Measurements from ENCODE around the gene ERBB4.

ERBB4 gene

DNA sequence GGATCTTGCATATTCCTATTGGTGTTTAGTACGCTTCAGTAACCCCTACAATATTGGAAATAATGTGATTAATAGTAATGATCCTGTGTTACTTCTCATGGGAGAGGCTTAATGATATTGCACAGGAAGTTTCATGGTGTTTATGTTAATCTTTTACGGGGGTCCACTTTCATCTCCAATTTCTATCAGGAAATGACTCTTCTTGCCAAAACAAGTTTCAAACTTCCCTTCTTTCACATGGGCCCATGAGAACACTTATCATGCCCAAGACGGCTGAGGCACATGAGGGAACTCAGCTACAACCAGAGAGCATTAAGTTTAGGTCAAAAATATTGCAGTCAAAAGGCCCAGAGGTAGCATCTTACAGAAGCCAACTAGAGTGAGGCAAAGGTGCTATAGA, 7.6 kb downstream of the ERBB4 start:
- no peak for ATAC-seq

DNA sequence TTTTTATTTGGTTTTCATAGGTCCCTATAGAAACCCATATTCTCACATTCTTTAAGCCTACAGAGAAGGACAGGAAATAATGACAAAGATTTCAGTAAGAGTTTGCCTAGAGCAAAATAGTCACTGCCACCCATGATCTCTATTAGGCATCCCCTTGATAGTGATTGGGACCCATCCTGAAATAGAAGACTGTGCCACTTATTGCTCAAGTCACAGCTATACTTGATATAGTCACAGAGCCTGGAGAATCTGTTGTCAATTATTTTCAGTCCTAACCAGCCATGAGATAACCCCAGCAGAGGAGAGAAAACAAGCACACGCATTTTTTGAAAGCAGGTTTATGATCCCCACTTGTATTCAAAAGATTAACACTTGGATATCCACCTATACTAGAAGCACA, 8.2 kb downstream of the ERBB4 start:
- no peak for ATAC-seq
- TF ChIP-seq RARB (CRISPR knock-in tag; IDR thresholded peaks at IDR 0.05) (no peak), BACH2 (CRISPR knock-in tag; IDR thresholded peaks at IDR 0.05; ENCODE audit: borderline replicate concordance) (no peak), ARNTL (CRISPR knock-in tag; IDR thresholded peaks at IDR 0.05; ENCODE audit: borderline replicate concordance, low read depth) (no peak), ZFP30 (CRISPR knock-in tag; IDR thresholded peaks at IDR 0.05) (no peak), SNAI2 (CRISPR knock-in tag; IDR thresholded peaks at IDR 0.05) (no peak), CSDC2 (CRISPR knock-in tag; IDR thresholded peaks at IDR 0.05) (no peak), ZNF565 (CRISPR knock-in tag; conservative IDR thresholded peaks at IDR 0.05; ENCODE audit: low read depth) (no peak)
- TF ChIP-seq, protein P1, sequence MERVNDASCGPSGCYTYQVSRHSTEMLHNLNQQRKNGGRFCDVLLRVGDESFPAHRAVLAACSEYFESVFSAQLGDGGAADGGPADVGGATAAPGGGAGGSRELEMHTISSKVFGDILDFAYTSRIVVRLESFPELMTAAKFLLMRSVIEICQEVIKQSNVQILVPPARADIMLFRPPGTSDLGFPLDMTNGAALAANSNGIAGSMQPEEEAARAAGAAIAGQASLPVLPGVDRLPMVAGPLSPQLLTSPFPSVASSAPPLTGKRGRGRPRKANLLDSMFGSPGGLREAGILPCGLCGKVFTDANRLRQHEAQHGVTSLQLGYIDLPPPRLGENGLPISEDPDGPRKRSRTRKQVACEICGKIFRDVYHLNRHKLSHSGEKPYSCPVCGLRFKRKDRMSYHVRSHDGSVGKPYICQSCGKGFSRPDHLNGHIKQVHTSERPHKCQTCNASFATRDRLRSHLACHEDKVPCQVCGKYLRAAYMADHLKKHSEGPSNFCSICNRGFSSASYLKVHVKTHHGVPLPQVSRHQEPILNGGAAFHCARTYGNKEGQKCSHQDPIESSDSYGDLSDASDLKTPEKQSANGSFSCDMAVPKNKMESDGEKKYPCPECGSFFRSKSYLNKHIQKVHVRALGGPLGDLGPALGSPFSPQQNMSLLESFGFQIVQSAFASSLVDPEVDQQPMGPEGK (CRISPR knock-in tag; IDR thresholded peaks at IDR 0.05; ENCODE audit: borderline replicate concordance) = no peak
- TF ChIP-seq, protein P2, sequence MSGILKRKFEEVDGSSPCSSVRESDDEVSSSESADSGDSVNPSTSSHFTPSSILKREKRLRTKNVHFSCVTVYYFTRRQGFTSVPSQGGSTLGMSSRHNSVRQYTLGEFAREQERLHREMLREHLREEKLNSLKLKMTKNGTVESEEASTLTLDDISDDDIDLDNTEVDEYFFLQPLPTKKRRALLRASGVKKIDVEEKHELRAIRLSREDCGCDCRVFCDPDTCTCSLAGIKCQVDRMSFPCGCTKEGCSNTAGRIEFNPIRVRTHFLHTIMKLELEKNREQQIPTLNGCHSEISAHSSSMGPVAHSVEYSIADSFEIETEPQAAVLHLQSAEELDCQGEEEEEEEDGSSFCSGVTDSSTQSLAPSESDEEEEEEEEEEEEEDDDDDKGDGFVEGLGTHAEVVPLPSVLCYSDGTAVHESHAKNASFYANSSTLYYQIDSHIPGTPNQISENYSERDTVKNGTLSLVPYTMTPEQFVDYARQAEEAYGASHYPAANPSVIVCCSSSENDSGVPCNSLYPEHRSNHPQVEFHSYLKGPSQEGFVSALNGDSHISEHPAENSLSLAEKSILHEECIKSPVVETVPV (CRISPR knock-in tag; IDR thresholded peaks at IDR 0.05) = no peak

More for the DNA sequence above, 7.6 kb downstream of the ERBB4 start:
- no peak for TF ChIP-seq ISL1 (CRISPR knock-in tag; IDR thresholded peaks at IDR 0.05)
- TF ChIP-seq, protein P2 (CRISPR knock-in tag; IDR thresholded peaks at IDR 0.05) = no peak
- TF ChIP-seq ZNF8 (CRISPR knock-in tag; IDR thresholded peaks at IDR 0.05) = no peak
- TF ChIP-seq PPARA (CRISPR knock-in tag; IDR thresholded peaks at IDR 0.05; ENCODE audit: borderline replicate concordance) = no peak
- no peak for TF ChIP-seq GLIS3 (CRISPR knock-in tag; IDR thresholded peaks at IDR 0.05)
- no peak for TF ChIP-seq SNAI2 (CRISPR knock-in tag; IDR thresholded peaks at IDR 0.05)
- TF ChIP-seq ZFP30 (CRISPR knock-in tag; IDR thresholded peaks at IDR 0.05) = no peak
- TF ChIP-seq, protein P1 (CRISPR knock-in tag; IDR thresholded peaks at IDR 0.05; ENCODE audit: borderline replicate concordance) = no peak
- no peak for TF ChIP-seq RARB (CRISPR knock-in tag; IDR thresholded peaks at IDR 0.05)
- TF ChIP-seq BACH2 (CRISPR knock-in tag; IDR thresholded peaks at IDR 0.05; ENCODE audit: borderline replicate concordance) = no peak
- TF ChIP-seq, protein P3, sequence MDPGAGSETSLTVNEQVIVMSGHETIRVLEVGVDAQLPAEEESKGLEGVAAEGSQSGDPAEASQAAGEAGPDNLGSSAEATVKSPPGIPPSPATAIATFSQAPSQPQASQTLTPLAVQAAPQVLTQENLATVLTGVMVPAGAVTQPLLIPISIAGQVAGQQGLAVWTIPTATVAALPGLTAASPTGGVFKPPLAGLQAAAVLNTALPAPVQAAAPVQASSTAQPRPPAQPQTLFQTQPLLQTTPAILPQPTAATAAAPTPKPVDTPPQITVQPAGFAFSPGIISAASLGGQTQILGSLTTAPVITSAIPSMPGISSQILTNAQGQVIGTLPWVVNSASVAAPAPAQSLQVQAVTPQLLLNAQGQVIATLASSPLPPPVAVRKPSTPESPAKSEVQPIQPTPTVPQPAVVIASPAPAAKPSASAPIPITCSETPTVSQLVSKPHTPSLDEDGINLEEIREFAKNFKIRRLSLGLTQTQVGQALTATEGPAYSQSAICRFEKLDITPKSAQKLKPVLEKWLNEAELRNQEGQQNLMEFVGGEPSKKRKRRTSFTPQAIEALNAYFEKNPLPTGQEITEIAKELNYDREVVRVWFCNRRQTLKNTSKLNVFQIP (CRISPR knock-in tag; IDR thresholded peaks at IDR 0.05; ENCODE audit: borderline replicate concordance, low read depth) = no peak
- TF ChIP-seq ESRRG (CRISPR knock-in tag; IDR thresholded peaks at IDR 0.05) = no peak
- TF ChIP-seq, protein P4, sequence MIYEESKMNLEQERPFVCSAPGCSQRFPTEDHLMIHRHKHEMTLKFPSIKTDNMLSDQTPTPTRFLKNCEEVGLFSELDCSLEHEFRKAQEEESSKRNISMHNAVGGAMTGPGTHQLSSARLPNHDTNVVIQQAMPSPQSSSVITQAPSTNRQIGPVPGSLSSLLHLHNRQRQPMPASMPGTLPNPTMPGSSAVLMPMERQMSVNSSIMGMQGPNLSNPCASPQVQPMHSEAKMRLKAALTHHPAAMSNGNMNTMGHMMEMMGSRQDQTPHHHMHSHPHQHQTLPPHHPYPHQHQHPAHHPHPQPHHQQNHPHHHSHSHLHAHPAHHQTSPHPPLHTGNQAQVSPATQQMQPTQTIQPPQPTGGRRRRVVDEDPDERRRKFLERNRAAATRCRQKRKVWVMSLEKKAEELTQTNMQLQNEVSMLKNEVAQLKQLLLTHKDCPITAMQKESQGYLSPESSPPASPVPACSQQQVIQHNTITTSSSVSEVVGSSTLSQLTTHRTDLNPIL (CRISPR knock-in tag; IDR thresholded peaks at IDR 0.05; ENCODE audit: low read depth) = no peak
- no peak for TF ChIP-seq ZFP3 (CRISPR knock-in tag; IDR thresholded peaks at IDR 0.05)
- no peak for TF ChIP-seq ARNTL (CRISPR knock-in tag; IDR thresholded peaks at IDR 0.05; ENCODE audit: borderline replicate concordance, low read depth)
- no peak for TF ChIP-seq TOX (CRISPR knock-in tag; IDR thresholded peaks at IDR 0.05; ENCODE audit: borderline replicate concordance)

DNA sequence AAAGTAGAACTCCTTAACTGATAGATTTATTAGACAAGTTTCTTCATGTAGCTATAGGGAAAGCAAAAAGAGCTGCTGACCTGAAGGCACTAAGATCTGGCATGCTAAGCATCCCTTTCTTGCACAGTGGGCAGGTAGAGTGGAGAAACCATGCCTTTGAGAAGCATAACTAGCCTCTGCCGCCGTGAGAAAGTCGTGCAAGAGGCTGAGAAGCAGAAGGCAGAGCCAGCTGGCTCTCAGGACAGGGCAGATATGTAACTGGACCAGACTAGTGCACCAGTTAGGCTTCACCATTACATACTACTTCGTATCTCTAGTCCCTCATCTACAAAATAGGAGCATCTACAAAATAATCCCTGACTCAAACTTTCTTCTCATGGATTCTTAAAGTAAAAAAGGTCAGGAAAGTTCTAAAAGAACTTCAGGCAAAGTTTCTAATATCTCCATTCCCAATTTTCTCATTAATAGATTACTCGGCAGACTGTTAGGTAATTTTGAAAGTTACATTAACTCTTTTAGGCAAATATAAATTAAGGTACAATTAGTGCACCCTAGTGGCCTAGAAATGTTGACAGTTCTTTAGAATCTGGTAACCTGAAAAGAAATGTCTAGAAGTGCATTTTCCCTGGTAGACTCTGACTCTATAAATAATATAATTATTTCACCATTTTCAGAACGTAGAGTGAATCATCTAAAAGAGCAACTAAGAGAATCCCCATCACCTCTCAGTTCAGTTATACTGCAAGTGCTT, 10.3 kb downstream of the ERBB4 start:
- TF ChIP-seq ZC3H10 (CRISPR knock-in tag; IDR thresholded peaks at IDR 0.05) = no peak
- TF ChIP-seq TOX (CRISPR knock-in tag; IDR thresholded peaks at IDR 0.05; ENCODE audit: borderline replicate concordance) = no peak
- TF ChIP-seq, protein P5, sequence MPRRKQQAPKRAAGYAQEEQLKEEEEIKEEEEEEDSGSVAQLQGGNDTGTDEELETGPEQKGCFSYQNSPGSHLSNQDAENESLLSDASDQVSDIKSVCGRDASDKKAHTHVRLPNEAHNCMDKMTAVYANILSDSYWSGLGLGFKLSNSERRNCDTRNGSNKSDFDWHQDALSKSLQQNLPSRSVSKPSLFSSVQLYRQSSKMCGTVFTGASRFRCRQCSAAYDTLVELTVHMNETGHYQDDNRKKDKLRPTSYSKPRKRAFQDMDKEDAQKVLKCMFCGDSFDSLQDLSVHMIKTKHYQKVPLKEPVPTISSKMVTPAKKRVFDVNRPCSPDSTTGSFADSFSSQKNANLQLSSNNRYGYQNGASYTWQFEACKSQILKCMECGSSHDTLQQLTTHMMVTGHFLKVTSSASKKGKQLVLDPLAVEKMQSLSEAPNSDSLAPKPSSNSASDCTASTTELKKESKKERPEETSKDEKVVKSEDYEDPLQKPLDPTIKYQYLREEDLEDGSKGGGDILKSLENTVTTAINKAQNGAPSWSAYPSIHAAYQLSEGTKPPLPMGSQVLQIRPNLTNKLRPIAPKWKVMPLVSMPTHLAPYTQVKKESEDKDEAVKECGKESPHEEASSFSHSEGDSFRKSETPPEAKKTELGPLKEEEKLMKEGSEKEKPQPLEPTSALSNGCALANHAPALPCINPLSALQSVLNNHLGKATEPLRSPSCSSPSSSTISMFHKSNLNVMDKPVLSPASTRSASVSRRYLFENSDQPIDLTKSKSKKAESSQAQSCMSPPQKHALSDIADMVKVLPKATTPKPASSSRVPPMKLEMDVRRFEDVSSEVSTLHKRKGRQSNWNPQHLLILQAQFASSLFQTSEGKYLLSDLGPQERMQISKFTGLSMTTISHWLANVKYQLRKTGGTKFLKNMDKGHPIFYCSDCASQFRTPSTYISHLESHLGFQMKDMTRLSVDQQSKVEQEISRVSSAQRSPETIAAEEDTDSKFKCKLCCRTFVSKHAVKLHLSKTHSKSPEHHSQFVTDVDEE (CRISPR knock-in tag; IDR thresholded peaks at IDR 0.05) = no peak
- no peak for TF ChIP-seq PPARA (CRISPR knock-in tag; IDR thresholded peaks at IDR 0.05; ENCODE audit: borderline replicate concordance)
- no peak for TF ChIP-seq SNAI2 (CRISPR knock-in tag; IDR thresholded peaks at IDR 0.05)
- no peak for TF ChIP-seq ARNTL (CRISPR knock-in tag; IDR thresholded peaks at IDR 0.05; ENCODE audit: borderline replicate concordance, low read depth)
- peak; percentile 45; the same call in 1 of the 3 replicates for ATAC-seq

All from SK-N-SH treated with all-trans-retinoic acid at 6 μM for 48 hours (cell line).